ENCODE results near the gene CARD10.

Gene CARD10

DNA sequence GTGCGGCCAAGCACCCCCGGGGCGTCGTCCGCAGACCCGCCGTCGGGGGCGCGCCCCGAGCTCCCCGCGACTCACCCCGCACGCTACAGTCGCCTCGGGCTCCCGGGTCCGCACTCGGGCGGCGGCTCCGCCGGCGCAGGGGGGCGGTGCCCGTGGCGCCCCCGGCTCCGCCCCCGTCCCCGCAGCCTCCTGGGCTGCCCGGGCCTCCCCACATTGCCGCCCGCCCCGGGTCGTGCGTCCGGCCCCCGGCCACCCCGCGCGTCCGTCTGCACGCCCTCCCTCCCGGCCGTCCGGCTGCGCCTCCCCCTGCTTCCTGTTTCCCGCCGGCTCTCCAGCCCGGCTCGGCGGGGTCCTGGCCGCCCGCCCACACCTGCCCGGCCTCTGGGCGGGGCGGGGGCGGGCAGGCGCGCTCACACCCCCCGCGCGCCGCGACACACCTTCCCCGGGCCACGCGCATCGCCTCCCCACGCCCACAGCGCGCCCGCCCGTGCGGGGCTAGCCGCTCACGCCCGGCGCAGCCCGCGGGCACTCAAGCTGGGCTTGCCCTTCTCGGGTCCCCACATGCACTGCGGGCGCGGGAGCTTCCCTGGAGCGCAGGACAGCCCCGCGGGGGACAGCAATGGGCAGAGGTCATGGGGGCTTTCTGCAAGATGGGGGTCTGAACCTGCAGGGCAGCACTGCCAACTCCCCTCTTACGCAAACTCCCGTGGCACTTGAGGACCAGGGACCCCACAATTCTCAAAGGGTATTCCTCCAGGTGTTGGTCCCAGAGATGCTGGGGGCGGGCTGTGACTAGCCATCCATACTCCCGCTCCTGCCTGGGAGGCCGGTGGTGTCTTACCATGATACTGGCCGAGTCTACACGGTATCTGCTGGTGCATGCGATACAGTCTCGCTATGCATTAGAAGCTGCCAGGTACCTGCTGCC is at the start of gene CARD10:
TSS of gene CARD10 (minus strand) at position 148 of the 928 bp plus-strand sequence. CDS start 215 bp downstream, outside the sequence.
- DNase-seq (ENCODE audit: low spot score) = peak; percentile 22

DNA sequence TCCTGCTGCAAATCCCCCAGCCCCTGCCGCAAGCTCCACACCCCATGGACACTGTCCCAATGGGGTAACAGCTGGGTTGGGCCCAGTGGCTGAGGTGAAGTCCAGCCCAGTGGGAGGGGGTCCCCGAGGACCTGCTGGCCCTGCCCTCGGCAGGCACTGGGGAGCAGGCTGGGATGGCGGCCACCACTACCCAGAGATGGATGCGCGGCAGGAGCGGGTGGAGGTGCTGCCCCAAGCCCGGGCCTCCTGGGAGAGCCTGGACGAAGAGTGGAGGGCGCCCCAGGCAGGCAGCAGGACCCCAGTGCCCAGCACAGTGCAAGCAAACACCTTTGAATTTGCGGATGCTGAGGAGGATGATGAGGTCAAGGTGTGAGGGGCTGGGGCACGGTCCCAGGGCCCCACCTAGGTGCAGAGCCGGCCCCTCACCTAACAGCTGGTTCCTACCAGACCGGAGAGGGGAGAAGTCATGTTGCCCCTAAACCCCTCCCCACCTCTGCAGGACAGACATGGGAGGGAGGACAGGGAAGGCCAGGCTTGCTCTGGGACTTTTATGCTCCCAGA is 49.3 kb upstream of the CARD10 start:
- DNase-seq (ENCODE audit: low spot score) = no peak

DNA sequence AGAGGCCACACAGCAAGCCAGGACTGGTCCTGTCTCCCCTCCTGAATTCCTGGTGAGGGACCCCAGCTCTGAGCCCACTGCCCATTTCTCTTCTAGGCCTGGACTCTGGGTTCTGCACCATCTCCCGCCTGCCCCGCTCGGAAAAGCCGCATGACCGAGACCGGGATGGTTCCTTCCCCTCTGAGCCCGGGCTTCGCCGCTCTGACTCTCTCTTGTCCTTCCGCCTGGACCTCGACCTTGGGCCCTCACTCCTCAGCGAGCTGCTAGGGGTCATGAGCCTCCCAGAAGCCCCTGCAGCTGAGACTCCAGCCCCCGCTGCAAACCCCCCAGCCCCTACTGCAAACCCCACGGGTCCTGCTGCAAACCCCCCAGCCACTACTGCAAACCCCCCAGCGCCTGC is 48.8 kb upstream of the CARD10 start:
- DNase-seq (ENCODE audit: low spot score) = no peak

DNA sequence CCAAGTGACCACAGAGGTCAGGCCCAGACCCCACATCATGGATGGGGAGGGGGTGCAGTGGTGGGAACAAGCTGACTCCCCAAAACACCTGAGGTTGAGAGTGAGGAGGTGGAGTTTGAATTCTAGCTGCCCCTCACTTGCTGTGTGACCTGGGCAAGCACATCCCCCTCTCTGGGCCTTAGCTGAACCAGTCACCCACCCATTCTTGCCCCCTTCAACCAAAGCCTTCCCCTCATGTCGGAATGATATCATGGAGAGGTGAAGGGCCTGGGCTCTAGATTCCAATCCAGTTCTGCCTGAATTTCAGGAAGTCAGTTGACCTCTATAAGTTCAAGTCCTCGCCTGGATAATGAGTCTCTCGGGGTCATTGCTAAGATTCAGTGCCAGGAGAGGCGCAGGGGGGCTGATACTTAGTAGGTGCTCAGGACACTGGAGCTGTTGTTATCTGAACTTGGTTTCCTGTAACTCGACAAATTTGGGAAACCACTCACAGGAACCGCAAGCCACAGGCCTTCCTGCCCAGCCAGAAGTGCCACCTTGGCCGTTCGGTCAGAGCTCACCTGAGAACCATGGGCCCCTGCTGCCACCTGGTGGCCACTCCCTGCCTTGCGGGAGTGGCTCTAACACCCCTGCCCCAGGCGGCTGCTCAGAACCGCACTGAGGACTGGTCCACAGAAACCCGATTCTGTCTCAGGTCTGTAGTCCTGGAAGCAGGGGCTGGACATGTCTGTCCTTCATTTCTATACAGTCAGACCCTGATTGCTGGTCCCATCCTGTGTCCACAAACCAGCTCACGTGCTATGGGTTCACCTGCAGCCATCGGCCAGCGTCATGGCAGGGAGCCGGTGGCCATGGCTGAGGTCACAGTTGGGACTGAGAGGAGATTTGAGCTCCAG is 47.9 kb upstream of the CARD10 start:
- peak; percentile 57 for DNase-seq (ENCODE audit: low spot score)

- no peak for DNase-seq (ENCODE audit: low spot score)
These were observed 47.2 kb upstream of the CARD10 start for GRCh38 chr22:37566329-37566837.

- no peak for DNase-seq (ENCODE audit: low spot score)
These were observed 46.6 kb upstream of the CARD10 start for GRCh38 chr22:37565830-37566229.

- no peak for DNase-seq (ENCODE audit: low spot score)
These were observed 45.0 kb upstream of the CARD10 start for GRCh38 chr22:37564111-37564711.

DNA sequence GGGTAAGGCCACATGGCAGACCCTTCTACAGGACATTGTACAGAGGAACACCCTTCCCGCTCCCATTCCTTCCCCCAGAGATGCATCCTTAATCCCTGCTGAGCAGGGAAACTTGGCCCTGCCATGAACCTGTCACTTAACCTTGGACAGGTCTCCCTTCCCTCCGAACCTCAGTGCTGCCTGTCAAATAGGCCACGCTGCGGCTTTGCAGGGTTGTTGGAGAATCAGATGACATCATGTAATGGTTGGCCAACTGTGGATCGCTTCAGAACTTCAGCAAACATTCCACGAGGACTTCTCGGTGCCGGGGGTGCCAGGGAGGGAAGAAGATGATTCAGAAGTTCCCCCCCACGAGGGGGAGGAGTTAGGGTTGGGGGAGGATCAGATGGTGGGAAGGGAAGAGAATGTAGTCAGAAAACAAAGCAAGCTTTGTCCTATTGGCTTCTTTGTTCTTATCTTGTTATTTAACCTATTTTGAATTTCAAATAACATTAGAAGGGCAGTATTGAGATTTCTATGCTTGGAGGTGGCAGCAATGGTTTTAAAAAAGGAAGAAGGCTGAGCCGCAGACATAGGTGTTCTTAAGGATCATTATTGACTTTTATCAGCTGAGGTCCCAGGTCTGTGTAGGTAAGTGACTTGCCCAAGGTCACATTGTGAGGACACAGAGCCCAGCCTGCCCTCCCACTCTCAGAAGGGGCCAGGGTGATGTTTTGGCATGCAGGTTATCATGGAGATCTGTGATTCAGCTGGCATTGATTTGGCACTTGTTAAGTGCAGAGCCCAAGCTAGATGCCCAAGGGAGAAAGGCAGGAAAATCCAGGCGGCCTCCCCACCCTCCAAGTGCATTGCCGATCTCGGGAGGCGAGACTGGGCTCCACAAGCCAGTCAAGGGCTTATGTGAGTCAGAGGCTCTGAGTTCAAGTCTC is 44.2 kb upstream of the CARD10 start:
- DNase-seq (ENCODE audit: low spot score) = peak; percentile 96

DNA sequence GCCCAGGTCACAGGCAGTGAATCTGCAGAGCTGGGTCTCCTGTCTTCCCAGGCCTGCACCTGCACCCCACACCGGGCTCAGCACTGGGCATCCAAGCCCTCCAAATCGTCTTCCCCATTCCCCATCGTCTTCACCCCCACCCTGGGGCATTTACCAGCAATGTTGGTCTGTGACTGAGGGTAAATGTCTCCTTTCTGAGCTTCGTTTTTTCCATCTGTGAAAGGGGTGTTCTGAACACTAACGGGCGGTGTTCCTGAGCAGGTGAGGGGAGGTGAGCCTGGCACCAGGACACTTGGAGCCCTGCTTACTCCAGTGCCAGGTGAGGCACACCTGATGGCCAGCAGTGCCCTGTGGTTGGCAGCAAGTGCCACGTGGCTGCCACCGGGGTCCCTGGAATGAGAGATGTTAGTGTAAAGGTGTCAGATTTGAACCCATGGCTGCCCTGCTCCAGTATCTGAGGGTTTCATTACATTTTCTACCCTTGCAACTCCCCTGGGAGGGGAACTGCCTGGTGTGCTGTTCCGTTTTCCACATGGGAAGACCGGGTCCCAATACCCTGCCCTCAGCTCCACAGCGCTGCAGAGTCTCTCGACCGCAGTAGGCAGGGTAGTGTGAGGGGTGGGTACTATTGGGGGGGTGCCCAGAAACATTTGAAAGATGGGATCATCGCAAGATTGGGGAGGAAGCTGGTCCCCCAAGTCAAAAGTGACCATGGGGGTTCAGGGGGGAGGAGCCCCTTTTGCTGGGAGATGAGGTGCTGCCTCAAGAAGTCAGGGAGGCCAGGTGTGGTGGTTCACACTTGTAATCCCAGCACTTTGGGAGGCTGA is 43.0 kb upstream of the CARD10 start:
- no peak for DNase-seq (ENCODE audit: low spot score)

- DNase-seq (ENCODE audit: low spot score) = peak; percentile 91
These were observed 42.2 kb upstream of the CARD10 start for GRCh38 chr22:37561212-37562048.

DNA sequence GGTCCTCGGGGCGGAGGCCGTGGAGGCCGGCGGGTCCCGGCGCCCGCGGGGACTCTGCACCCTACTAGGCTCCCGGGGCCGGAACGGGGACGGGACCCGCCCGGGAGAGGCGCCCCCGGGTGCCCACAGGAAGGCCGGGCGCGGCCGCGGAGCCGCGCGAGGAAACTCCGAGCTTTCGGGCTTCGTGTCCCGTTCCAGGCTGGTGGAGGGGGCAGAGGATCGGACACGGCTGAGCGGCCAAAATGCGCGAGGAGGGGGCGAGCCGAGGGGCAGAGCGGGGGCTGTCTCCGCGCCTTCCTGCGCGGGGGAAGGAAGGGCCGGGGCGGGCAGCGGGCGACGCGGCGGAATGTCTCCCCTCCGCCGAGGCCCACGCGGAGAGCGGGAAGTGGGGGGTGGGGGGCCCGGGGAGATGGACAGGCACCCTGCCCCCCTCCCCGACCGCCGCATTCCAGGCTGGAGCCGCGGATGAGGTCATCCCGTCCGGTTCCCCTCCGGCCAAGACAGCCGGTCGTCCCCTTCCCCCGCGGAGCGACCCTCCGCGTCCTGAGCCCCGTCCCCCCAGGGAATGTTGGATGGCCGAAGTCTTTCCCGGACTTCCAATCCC is 41.5 kb upstream of the CARD10 start:
- DNase-seq (ENCODE audit: low spot score) = peak; percentile 59

- DNase-seq (ENCODE audit: low spot score) = peak; percentile 79
These were observed 40.8 kb upstream of the CARD10 start, which contains the start of gene CDC42EP1 for GRCh38 chr22:37559901-37560607. CDC42EP1 (plus strand) TSS chr22:37560480; CDS start chr22:37566350, 5,870 bp downstream.

DNA sequence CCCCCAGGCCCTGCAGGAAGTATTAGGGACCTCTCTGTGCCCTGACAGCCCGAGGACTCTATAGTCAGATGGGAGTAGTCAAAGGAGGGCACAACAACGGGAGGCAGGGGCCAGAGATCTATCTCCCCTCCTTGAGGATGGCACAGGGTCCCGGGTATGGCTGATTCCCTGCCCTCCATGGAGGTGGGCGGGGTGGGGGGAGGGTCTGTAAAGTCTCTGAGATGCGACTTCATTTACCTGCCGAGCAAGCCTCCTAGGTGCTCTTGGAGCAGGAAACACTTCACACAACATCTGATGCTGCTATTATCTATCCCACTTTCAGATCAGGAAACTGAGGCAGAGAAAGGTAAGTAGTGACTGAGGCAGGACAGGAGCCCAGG is 40.3 kb upstream of the CARD10 start:
- no peak for DNase-seq (ENCODE audit: low spot score)

DNA sequence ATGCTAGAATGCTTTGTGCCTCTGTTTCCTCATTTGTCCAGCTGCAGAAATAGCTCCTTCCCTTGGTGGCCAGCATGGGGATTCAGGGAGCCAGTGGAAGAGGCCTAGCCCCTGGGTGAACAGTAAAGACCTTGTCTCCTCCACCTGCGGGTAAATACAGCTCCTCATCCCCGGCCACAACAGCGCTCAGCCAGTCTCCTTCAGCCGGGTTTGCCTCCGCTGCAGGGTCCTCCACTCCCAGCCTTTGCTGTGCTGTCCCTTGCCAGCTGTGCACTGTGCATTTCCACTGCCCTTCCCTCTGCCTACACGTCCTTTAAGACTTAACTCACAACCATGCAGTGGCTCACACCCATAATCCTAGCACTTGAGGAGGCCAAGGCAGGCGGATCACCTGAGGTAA is 39.6 kb upstream of the CARD10 start:
- DNase-seq (ENCODE audit: low spot score) = no peak

DNA sequence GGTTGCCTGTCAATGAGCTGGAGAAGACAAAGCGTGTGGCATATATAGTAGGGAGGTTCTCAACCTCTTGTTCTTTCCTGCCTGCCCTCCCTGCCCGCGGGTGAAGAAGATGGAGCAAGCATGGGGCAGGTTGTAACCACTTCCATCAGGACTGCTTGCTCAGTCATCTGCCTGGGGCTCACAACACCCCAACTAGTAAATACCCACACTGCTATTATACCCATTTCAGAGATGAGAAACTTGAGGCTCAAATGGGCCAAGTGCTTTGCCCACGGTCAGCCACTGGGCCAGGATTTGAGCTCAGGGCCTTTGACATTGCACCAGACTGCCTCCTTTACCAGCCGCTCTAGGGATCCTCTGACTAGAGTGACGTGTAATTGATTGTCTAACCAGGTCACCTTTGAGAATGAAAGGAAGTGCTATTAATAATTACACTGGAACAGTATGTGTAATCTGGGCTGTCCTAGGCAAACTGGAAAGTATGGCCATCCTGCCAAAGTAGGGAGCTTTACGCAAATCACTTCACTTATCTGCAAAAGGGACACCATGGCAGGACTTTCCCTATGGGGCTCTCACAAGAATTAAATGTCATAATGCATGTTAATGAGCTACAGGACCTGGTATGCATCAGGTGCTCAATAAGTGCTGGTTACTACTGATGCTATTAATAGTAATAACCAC is 38.2 kb upstream of the CARD10 start:
- no peak for DNase-seq (ENCODE audit: low spot score)

DNA sequence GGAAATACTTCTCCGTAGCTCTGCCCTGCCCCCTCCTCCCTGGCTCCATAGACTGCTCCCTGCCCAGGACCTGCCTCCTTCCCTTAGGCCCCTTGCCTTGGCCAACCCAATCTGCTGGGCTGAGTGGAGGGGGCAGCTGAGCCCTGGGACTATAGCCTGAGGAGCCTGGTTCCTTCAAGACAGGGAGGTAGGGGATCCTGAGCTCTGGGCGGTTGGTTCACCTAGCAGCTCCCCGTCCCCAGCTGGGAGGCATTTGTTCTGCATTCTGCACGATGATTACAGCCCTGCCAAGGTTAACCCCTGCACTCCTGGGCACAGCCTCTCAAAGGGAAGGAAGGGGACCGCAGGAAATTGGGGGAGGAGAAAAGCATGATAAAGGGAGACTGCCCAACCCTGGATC is 37.5 kb upstream of the CARD10 start:
- DNase-seq (ENCODE audit: low spot score) = no peak

DNA sequence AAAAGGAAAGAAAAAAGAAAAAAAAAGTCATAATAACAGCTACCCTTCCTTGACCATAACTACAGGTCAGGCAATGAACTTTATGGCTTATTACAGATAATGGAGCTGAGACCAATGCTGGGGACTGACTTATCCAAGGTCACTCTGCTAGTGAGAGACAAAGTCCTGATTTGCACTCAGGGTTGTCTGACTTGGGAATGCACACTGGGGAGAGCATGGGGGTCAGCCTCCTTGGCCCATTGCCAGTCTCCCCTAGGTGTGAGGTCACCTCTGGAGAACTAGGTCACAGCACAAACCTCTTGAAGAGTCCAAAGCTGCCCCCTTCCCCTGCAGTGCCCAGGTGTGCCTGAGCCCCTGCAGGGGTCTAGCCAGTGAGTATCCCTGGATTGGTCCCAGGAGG is 35.8 kb upstream of the CARD10 start:
- DNase-seq (ENCODE audit: low spot score) = no peak
